HG03521 (cell line): ENCODE measurements around the gene GP1BB.
A peak's percentile ranks its signal among the peaks of the same experiment; 100 is the strongest.

Experiments
- ATAC-seq: cut with Tn5 transposase; IDR thresholded peaks from one replicate; pipeline ENCODE4 v1.9.1; 2021; ENCODE audit warnings: mild to moderate bottlenecking, moderate library complexity; ENCODE audit not compliant: unreplicated experiment

The GP1BB gene

GRCh38 chr22:19764636-19765476 is 41.5 kb downstream of the GP1BB start:
- no peak for ATAC-seq

DNA sequence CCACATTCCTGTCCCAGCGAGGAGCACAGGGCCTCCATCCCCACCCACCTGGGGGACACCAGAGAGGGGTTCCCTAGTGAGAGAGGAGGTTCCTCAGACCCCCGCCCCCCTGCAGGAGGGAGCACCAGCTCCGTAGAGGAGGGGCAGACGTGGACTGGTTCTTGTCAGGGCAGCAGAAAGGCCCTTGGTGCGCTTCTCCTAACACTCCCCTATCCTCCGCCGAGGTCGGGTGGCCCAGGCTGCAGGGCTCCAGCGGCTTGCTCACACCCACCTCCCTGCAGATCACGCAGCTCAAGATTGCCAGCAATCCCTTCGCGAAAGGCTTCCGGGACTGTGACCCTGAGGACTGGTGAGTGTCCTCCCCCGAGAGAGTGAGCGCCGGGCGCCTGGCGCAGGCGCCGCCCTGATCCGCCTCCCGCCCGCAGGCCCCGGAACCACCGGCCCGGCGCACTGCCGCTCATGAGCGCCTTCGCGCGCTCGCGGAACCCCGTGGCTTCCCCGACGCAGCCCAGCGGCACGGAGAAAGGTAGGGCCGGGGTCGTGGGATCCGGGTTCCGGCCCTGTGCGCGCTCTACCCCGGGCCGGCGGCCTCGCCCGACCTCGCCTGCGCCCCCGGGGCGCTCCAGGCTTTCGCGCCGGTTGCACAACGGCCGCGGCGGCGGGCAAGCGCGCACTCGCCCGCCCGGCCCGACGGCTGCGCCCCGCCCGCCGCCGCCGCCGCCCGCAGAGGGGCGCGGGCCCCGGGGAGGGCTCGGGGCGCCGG is 42.3 kb downstream of the GP1BB start:
- no peak for ATAC-seq

DNA sequence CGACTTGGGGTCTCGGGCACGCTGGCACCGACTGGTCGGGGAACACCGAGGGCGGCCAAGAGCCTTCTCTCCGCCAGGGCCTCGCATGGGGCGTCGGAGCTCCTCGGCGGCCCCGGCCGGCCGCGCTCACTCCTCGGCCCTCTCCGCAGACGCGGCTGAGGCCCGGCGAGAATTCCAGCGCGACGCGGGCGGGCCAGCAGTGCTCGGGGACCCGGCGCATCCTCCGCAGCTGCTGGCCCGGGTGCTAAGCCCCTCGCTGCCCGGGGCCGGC is 42.8 kb downstream of the GP1BB start:
- ATAC-seq, result no peak

GRCh38 chr22:19766511-19767426 is 43.4 kb downstream of the GP1BB start:
- no peak for ATAC-seq

DNA sequence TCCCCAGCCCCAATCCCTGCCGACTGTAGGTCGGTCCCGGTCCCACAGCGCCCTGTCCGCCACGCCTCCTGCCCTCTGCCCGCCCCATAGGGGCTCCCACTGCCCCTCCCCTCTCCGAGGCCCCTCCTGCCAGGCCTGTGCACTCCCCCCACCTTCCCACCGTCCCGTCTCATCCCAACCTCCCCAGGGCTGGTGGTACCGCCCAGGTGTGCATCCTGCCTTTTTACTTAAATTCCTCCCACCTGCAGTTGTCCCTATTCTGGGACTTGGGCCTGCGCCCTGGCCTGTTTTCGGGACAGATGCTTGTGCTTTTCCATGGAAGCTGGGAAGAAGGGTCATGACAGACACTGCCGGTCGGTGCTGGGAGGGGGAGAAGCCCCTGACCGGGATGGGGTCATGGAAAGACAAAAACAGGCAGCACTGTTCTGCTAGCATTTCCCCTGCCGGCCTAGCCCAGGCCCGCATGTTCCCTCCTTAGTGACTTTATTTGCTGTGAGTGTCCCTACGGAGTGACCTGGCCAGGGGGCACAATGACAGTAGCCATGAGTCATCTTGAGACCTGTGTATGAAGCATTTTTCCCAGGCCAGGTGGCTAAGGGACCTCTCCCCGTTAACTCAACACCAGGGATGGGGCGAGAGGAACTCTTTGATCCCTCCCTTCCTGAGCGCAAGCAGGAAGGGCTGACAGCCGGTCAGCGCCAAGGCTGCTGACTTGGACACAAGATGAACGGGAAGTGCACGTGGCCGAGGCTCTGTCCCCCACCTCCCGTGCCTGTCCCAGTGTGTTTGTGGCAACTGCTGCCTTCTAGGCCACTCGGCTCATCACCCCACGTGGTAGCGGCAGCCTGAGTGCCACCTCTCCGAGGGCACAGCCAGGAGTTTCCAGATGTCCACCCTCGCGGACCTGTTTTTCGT is 44.3 kb downstream of the GP1BB start:
- no peak for ATAC-seq

DNA sequence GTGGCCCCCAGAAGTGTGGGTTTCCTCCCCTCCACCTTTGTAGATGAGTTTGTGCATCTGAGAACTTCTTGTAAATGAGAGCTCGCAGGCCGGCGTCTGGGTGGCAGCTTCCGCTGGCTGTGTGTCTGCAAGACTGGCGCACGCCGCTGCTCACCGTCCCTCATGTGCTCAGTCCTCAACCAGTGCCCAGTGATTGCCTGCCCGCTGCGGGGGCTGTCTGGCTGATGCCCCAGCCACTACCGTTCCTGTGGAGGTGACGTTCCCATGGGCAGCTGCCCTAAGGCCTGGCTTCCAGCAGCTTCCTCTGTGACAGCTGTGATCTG is 46.0 kb downstream of the GP1BB start:
- ATAC-seq, result no peak

GRCh38 chr22:19770349-19771220 is 47.2 kb downstream of the GP1BB start:
- no peak for ATAC-seq

DNA sequence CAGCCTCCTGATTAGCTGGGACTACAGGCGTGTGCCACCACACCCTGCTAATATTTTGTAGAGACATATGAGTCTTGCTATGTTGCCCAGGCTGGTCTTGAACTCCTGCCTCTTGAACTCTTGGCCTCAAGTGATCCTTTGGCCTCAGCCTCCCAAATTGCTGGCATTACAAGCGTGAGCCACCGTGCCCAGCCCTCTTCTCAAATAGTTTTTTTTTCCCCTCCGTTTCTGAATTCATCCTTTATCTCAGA is 49.0 kb downstream of the GP1BB start:
- no peak for ATAC-seq

DNA sequence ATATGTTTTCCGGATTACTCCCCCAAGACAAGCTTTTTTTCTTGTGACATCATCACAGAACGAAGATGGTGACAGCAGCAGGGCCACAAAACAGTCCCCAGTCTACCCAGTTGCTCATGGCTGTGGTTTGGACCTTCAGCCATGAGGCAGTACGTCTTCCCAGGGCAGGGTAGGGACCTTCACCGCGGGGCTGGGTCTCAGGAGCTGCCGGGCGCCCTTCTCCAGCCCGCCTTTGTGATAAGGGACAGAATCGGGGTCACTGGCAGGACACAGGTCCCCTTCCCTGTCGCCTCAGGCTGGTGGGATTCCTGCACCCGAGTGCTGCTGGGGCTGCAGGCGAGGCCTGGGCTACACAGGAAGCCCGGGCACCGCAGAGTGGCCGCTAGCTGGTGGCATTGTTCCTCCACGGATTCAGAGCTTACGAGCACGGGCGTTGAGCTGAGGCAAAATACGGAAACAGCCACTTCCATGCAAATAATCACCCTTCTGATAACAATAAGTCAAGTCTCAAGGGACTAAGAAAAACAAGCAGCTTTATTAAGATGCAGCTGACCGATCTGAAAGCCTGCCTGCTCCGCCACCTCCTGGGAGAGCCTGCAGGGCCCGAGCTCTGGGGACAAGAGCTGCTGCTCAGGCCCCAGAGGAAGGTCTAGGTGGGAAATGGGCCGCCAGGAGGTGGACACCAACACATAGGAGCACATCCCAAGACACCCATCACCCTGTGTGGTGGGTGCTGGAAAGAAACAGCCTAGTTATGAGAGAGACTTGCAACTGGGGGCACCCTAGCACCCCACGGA is 49.5 kb downstream of the GP1BB start:
- ATAC-seq, result peak; percentile 48

DNA sequence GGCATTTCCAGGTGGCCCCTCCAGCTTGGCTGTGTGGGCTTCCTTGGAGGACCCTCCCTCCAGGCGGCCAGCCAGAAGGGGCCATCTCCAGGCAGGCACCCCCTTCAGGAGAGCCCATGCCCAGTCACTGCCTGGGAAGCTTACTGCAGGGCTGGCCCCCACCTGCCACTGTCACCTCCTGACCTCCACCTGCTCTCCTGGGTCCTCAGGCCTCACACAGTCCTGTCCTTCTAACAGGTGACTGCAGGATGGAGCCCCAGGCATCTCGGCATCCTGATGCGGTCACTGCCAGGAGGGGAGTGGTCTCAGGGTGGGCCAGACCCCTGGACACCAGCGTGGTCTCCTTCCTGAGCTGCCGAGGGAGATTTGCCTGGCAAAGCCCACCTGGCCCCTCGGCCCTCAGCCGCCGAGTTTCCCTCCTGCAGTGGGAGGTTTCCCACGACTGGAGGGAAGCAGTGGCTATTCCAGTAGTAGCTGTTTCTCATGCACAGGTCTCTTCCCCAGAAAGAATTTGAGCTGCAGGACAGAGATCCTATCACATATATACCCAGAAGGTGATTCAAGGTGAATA is 50.2 kb downstream of the GP1BB start:
- no peak for ATAC-seq
